HG03520 (cell line): ENCODE results near the gene CCDC106.
A peak's percentile ranks its signal among the peaks of the same experiment; 100 is the strongest.

Source experiments
- ATAC-seq: cut with Tn5 transposase; IDR thresholded peaks from one replicate; pipeline ENCODE4 v1.9.1; 2021; ENCODE audit warnings: mild to moderate bottlenecking, moderate library complexity; ENCODE audit not compliant: unreplicated experiment

The CCDC106 gene

GRCh38 chr19:55649268-55650125 is 1.5 kb downstream of the CCDC106 start:
- ATAC-seq, result no peak

DNA sequence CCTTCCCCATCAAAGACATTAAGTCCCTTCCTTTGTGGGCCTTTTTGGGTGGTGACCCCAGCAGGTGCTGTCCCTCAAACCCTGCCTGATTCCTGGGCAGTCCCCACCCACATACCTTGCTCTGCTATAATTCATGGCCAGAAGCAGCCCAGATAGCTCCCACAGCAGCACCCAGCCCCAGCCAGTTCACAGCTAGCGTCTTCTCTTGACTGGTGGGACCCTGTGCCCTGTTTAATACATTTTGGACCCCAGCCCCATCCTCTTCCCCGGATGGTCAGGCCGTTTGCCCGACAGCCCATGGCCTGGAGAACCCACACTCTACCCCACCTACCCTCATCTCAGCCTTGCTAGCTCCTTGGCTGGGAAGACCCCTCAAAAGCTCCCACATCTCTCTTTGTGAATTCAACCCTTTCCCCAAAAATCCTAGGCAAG is 2.1 kb downstream of the CCDC106 start:
- ATAC-seq, result no peak

- ATAC-seq, result no peak
Measured at GRCh38 chr19:55650602-55651230, 2.7 kb downstream of the CCDC106 start.

GRCh38 chr19:55651236-55651635 is 3.2 kb downstream of the CCDC106 start:
- no peak for ATAC-seq

DNA sequence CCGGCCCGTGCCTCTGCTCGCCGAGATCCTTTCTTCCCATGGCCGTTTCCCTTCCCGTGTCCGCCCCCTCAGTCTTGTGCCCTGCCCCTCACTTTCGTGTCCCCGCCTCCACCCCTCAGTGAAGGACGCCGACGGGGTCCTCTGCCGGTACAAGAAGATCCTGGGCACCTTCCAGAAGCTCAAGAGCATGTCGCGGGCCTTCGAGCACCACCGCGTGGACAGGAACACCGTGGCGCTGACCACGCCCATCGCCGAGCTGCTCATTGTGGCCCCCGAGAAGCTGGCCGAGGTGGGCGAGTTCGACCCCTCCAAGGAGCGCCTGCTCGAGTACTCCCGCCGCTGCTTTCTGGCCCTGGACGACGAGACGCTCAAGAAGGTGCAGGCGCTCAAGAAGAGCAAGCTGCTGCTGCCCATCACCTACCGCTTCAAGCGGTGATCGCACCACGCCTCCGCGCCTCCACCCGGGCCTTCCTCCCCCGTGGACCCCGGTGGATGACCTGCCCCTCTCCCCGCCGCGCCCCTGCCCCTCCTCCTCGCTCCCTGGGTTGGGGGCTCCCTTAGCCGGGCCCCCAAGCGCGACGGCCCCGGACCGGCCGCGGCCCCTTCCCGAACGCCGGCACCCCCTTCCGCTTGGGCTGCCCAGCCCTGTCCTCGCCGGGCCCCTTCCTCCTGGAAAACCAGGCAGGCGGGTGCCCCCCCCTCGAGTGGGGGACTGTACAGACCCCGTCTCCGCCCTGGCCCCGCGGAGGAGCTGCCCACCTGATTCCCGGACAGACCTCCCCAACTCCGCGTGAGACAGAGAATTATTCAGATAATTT is 4.5 kb downstream of the CCDC106 start:
- ATAC-seq, result no peak

- peak; percentile 39 for ATAC-seq
Measured at GRCh38 chr19:55653651-55654322, 5.8 kb downstream of the CCDC106 start.

DNA sequence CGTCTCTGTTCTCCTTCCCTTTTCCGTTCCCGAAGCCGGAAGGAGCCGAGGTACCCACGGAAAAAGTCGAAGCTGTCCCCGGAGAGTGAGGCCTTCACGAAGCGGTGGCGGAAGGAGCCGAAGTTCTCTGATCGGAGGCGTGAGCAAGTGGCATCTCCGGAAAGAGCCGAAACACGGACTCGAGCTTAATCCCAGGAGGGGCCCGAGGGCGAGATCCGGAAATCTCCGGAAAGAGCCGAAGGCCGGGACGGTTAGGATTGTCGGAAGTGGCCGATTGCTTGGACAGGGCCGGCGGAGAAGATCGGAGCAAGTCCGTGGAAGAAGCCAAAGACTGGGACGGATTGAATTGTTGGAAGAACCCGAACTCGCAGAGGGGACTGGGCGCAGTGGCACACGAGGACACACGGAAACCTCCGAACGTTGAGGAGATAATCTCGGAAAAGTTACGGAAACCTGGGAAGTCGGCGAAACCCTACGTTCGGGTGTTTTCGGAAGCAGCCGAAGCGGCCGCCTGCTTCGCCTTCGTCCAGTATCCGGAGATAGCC is 6.4 kb downstream of the CCDC106 start:
- peak; percentile 54 for ATAC-seq

DNA sequence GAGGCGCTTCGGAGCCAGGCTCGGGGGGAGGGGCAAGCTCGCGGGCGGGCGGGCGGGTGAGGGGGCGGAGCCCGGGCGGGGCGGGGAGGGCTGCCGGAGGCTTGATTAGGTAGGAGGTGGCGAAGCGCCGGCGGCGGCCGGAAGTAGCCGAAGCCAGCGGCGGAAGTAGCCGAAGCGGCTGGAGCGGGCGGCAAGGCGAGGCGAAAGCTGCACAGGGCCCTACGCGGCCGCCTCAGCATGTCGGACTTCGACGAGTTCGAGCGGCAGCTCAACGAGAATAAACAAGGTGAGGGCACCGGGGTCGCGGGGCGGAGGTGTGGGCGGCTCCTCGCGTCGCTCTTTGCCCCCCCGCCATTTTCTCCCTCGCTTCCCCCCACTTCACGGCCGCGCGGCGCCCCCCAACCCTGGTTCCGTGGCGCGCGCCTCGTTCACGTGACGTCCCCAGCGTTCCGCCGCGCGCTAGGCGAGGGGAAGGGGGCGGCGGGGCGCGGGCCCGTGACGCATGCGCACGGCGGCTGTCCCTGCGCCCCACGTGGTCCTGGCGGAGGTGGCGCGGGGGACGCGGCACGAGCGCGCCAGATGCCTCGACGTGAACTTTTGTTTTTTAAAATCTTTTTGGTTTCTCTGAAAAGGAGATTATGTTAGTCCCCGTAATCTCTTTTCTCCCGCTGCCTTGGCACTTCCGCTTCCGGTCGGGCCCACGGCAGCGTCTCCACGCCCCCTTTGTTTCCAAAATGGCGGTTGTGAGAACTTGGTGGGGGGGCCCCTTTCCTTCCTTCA is 7.0 kb downstream of the CCDC106 start, which contains the start of gene U2AF2:
Gene U2AF2 (plus strand): TSS at position 168 of the 780 bp plus-strand sequence. CDS start 70 bp downstream, at position 238.
- peak; percentile 23 for ATAC-seq

DNA sequence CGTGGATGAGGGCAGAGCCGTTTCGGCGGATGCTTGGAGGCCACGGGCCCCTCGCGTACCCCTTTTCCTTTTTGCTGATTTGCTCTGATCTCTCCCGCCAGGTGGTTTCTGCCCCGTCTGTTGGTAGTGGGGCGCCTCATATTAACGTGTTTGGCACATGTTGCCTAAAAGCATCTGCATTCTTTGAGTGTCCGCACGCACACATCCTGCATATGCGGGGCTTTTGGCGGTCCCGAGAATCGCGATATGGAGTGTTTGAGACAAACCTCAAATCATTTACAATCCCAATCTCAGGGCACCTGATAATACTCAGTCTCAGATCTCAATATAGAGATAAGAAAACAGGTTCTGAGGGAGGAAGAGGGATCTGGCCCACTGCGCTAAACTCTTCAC is 7.6 kb downstream of the CCDC106 start:
- no peak for ATAC-seq

- ATAC-seq, result no peak
Measured at GRCh38 chr19:55656552-55656951, 8.5 kb downstream of the CCDC106 start.

DNA sequence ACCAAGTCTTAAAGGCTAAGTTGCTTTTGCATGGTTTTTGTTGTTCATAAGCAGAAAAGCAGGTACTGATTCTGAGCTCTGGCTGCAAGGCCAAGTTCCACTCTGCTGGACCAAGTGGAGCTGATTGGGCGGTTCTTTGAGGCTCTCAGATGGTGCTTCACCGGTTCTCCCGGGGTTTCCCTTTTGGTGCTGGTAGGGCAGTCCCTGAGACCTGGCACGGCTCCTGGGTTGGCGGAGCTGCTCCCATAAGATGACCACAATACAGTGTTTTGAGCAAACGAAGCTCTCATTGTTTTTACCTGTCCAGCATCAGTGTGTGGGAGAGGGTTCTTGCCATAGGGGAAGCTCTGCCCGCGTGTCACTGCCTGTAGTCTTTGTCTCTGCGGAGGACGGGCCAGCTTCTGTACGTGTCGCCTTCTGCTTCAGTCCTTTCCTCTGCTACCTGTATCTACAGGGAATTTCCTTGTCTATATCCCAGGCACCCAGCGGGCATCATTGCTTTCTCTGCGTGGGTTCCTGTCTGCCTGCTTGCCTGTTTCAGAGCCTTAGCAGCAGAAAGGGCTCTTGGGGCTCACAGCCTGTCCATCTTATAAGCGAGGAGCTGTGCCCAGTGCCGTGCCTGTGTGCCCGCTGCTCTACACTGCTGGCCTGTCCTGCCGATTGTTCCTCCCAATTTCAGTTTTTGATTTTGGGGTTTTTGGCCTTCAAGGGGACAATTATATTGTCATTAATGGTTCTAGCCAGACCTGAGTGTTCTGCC is 9.2 kb downstream of the CCDC106 start:
- no peak for ATAC-seq

- ATAC-seq, result no peak
Measured at GRCh38 chr19:55658846-55659459, 10.9 kb downstream of the CCDC106 start.

DNA sequence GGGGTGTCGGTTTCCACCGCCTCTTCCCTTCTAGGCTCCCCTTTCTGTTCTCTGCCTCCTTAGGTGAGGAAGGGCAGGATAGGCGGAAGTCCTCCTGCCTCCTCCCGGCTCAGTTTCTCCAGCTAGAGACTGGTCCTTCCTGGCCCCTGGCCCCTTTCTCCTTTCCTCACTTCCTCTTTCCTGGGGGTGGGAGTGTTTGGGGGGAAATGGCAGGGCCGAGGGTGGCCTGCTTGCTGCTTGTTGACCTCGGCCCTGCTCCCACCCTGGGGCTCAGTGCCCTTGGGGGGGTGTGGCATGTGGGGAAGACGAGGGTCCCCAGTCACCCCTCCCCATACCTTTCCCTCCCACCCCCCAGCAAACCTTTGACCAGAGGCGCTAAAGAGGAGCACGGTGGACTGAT is 11.8 kb downstream of the CCDC106 start:
- ATAC-seq, result no peak

- no peak for ATAC-seq
Measured at GRCh38 chr19:55660404-55660803, 12.4 kb downstream of the CCDC106 start.

DNA sequence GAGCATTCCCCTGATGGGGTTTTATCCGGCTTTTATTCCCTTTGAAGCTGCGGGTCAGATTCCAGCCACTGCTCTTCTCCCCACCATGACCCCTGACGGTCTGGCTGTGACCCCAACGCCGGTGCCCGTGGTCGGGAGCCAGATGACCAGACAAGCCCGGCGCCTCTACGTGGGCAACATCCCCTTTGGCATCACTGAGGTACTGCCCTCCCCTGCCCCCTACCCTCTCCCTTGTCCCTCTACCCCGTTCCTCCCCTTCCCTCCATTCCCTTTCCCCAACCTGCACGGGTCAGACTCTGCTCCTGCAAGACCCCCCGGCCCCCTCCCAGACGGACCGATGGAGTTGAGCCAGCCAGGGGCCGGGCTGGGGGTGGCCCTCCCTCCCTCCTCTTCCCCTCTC is 13.0 kb downstream of the CCDC106 start:
- no peak for ATAC-seq

DNA sequence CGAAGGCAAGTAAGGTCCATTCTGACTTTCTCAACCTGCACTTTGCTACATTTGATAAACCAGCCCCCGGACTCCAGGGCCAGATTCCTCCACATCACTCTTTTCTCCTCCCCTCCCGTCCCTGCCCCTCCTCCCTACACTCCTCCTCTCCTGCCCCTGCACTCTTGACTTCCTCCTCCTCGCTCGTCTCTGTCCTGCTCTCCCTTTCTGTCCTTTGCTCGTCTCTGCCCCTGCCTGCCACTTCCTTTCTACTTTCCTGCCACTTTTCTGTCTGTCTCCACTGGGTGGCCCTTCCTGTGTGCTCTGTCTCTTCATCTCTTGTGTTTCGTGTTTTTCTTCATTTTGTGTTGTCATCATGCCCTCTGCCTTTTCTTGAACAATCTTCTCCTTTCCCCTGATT is 13.8 kb downstream of the CCDC106 start:
- ATAC-seq, result no peak

- no peak for ATAC-seq
Measured at GRCh38 chr19:55663846-55664536, 16.0 kb downstream of the CCDC106 start.
